PC-9 (cell line): ENCODE data around the gene NGEF. TPM values are rescaled to one million over a fixed set of nuclear protein-coding genes. Genes with fewer than 3 reads are reported as not detected.
"Not testable (repeated sequence)": the region's sequence is repeated elsewhere in the genome, so short reads cannot be mapped to it uniquely, and the experiment has no call there.

ENCODE experiments used
- BruUV-seq: library from RNA; stranded (reverse); fragments of 400-500 nt; replicated peaks from 2 replicates; lab custom pipeline; 2021; lab: Mats Ljungman, UMichigan
- CTCF ChIA-PET: fragments of 300-600 bp; sonication (Branson Sonifier 250); formaldehyde crosslinking; loops from one replicate; lab custom pipeline; 2022; ENCODE audit warnings: antibody characterized with exemption; lab: Charles Lee
- POLR2A ChIA-PET: fragments of 300-600 bp; sonication (Branson Sonifier 250); formaldehyde crosslinking; loops from one replicate; lab custom pipeline; 2022; ENCODE audit warnings: antibody characterized with exemption; ENCODE audit not compliant: unreplicated experiment; lab: Charles Lee
- DNase-seq, 2 experiments: peaks; one replicate each; pipeline versions ENCODE4 v3.0.0 to v3.0.0-alpha.2; 2015 to 2022; ENCODE audit warnings: mixed read lengths in 1 of 2
- H2AFZ ChIP-seq: fragments of 200-600 bp; sonication (generic); 2 replicates; pipeline ENCODE4 v1.8.1; 2017; ENCODE audit warnings: antibody characterized with exemption
- H3F3A ChIP-seq: fragments of 200-600 bp; sonication (generic); 2 replicates; pipeline ENCODE4 v1.8.1; 2017; ENCODE audit warnings: antibody characterized with exemption, mild to moderate bottlenecking, low read depth; ENCODE audit not compliant: insufficient read depth
- H3K27ac ChIP-seq: fragments of 200-600 bp; sonication (generic); 2 replicates; pipeline ENCODE4 v1.6.1; 2016; ENCODE audit warnings: mixed run types
- H3K27me3 ChIP-seq: fragments of 200-600 bp; sonication (generic); 2 replicates; pipeline ENCODE4 v1.6.1; 2016; ENCODE audit warnings: low read depth, mixed run types; ENCODE audit not compliant: insufficient read depth
- H3K36me3 ChIP-seq: fragments of 200-600 bp; sonication (generic); 2 replicates; pipeline ENCODE4 v1.6.1; 2016; ENCODE audit warnings: low read depth, mixed run types
- H3K4me1 ChIP-seq: fragments of 200-600 bp; sonication (generic); replicated peaks from 2 replicates; pipeline ENCODE4 v1.6.1; 2016; ENCODE audit warnings: mixed run types; ENCODE audit not compliant: insufficient read depth
- H3K4me2 ChIP-seq: fragments of 200-600 bp; sonication (generic); 2 replicates; pipeline ENCODE4 v1.6.1; 2017; ENCODE audit warnings: mixed run types
- H3K4me3 ChIP-seq: fragments of 200-600 bp; sonication (generic); 2 replicates; pipeline ENCODE4 v1.6.1; 2016; ENCODE audit warnings: mixed run types
- H3K79me2 ChIP-seq: fragments of 200-600 bp; sonication (generic); 2 replicates; pipeline ENCODE4 v1.6.1; 2017; ENCODE audit warnings: low read depth, mixed run types
- H3K9me2 ChIP-seq: fragments of 200-600 bp; sonication (generic); 2 replicates; pipeline ENCODE4 v1.8.1; 2017; ENCODE audit warnings: mild to moderate bottlenecking; ENCODE audit not compliant: insufficient read depth
- H3K9me3 ChIP-seq: fragments of 200-600 bp; sonication (generic); 2 replicates; pipeline ENCODE4 v1.8.1; 2016; ENCODE audit warnings: low read depth; ENCODE audit not compliant: insufficient read depth
- H4K20me1 ChIP-seq: fragments of 200-600 bp; sonication (generic); 2 replicates; pipeline ENCODE4 v1.8.1; 2017; ENCODE audit not compliant: insufficient read depth
- CTCF ChIP-seq: fragments of 200-600 bp; sonication (generic); conservative IDR thresholded peaks from 2 replicates; pipeline ENCODE4 v1.6.1; 2017; ENCODE audit warnings: mixed run types, antibody characterized with exemption, mild to moderate bottlenecking, moderate library complexity
- EZH2 ChIP-seq: fragments of 200-600 bp; sonication (generic); IDR thresholded peaks from 2 replicates; pipeline ENCODE4 v1.8.0; 2017; ENCODE audit warnings: antibody characterized with exemption, low read depth
- intact Hi-C: fragments of 100-400 bp; cut with micrococcal nuclease; formaldehyde crosslinking; loops from one replicate; pipeline ENCODE4 v1.10.0; 2022; ENCODE audit not compliant: unreplicated experiment
- total RNA-seq: library from RNA; stranded (reverse); gene quantifications from 2 replicates; pipeline ENCODE4 v1.2.3, GENCODE V29; 2021

The NGEF gene
- total RNA-seq, 1 experiment from 2014 or later = 55.3 TPM

- no TSS peak for BruUV-seq
- intact Hi-C loops = no loop called here
Measured at GRCh38 chr2:232908695-232909094, 104.4 kb downstream of the NGEF start.

DNA sequence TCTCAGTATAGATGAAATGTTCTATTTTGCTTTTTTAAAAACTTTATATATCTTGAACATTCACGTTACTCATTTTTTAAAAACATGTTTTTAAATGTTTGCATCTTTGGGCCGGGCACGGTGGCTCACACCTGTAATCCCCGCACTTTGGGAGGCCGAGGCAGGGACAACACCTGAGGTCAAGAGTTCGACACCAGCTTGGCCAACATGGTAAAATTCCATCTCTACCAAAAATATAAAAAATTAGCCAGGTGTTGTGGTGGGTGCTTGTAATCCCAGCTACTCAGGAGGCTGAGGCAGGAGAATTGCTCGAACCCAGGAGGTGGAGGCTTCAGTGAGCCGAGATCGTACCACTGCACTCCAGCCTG, 105.4 kb downstream of the NGEF start:
- H3F3A ChIP-seq, H3K9me2 ChIP-seq, POLR2A ChIA-PET, H3K79me2 ChIP-seq, H2AFZ ChIP-seq, DNase-seq, H3K27me3 ChIP-seq, H3K4me2 ChIP-seq, H3K36me3 ChIP-seq, BruUV-seq, intact Hi-C loops, H3K4me3 ChIP-seq, H4K20me1 ChIP-seq, H3K27ac ChIP-seq, CTCF ChIA-PET, H3K9me3 ChIP-seq: not testable (repeated sequence)
- peaks cover 15% of the 10 kb centered on the region for H3K4me1 ChIP-seq

More at GRCh38 chr2:232908695-232909094, 104.4 kb downstream of the NGEF start:
- Histone ChIP-seq H2AFZ (no peak overlapping the region), H4K20me1 (no peaks in the 10 kb centered on the region), H3K36me3 (no peaks in the 10 kb centered on the region), H3K9me3 (peaks cover 3% of the 10 kb centered on the region; the same call in 1 of the 2 replicates), H3K4me2 (no peak overlapping the region), H3K27ac (no peak overlapping the region), H3F3A (0 out of 2 replicates have a peak, but pooled peaks cover 2% of the 10 kb centered on the region), H3K27me3 (no peaks in the 10 kb centered on the region), H3K4me1 (peaks cover 5% of the 10 kb centered on the region; the same call in 1 of the 2 replicates), H3K79me2 (no peaks in the 10 kb centered on the region), H3K9me2 (no peaks in the 10 kb centered on the region), H3K4me3 (no peak overlapping the region)
- DNase-seq = no peak
- ChIA-PET POLR2A (no interaction called here), CTCF (no interaction called here)
- TF ChIP-seq EZH2 = no peak
- TF ChIP-seq CTCF = no peak

DNA sequence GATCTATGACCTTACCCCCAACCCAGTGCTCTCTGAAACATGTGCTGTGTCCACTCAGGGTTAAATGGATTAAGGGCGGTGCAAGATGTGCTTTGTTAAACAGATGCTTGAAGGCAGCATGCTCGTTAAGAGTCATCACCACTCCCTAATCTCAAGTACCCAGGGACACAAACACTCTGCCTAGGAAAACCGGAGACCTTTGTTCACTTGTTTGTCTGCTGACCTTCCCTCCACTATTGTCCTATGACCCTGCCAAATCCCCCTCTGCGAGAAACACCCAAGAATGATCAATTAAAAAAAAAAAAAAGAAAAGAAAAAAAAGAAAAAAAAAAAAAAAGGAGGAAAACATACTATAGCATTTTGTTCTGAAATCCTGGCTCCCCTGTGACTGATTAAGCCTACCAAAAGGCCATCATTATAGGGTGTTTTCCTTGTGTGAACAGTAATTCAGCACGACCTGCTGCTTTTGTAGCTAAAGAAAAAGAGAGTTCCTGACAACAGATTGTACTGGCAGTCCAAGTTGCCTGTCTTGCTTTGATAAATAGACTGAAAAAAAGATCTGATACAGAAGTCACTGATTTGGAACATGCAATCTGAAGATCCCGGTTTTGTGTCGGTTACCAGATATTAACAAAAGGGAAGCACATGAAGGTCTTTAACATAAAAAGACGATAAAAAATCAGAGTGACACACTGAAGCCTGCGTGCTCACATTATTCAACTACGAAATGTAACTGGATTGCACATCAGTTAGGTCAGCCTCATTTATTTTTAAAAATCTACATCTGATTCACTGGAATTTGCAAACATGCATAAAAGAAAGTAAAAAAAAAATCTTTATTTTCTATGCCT, 106.0 kb downstream of the NGEF start:
- H3K4me2 ChIP-seq, H4K20me1 ChIP-seq, DNase-seq, POLR2A ChIA-PET, H3K9me2 ChIP-seq, CTCF ChIA-PET, H3K27ac ChIP-seq, intact Hi-C loops, H3F3A ChIP-seq, BruUV-seq, H3K79me2 ChIP-seq, H3K27me3 ChIP-seq, H3K36me3 ChIP-seq, H3K4me3 ChIP-seq, H2AFZ ChIP-seq, H3K9me3 ChIP-seq: not testable (repeated sequence)
- peaks cover 21% of the 10 kb centered on the region for H3K4me1 ChIP-seq

GRCh38 chr2:232903989-232904388, 109.1 kb downstream of the NGEF start:
- H3K36me3 ChIP-seq = no peaks in the 10 kb centered on the region
- H3K79me2 ChIP-seq = no peaks in the 10 kb centered on the region
- H2AFZ ChIP-seq = no peak overlapping the region
- no peaks in the 10 kb centered on the region for H4K20me1 ChIP-seq
- peaks cover 36% of the 10 kb centered on the region for H3K4me1 ChIP-seq
- POLR2A ChIA-PET = no interaction called here
- intact Hi-C loops = loop anchor here (5.0 kb wide), 1 partner anchor 123 kb away; no protein-coding TSS in a partner anchor
- H3K27me3 ChIP-seq = no peaks in the 10 kb centered on the region
- H3K4me2 ChIP-seq = no peak overlapping the region
- H3K27ac ChIP-seq = no peak overlapping the region
- DNase-seq = no peak
- CTCF ChIA-PET = no interaction called here
- TF ChIP-seq CTCF = no peak
- no peak for TF ChIP-seq EZH2
- H3F3A ChIP-seq = peaks cover 22% of the 10 kb centered on the region; the same call in 1 of the 2 replicates
- H3K4me3 ChIP-seq = no peak overlapping the region
- H3K9me2 ChIP-seq = no peaks in the 10 kb centered on the region
- no peaks in the 10 kb centered on the region for H3K9me3 ChIP-seq
- BruUV-seq = no TSS peak
